K562 (cell line): ENCODE results near the gene RPS6KA4. TPM values are rescaled to one million over a fixed set of nuclear protein-coding genes. Genes with fewer than 3 reads are reported as not detected.
A peak's percentile ranks its signal among the peaks of the same experiment; 100 is the strongest.

ENCODE experiments used
- CBX5 ChIP-seq: IDR thresholded peaks from 2 replicates; pipeline ENCODE4 v1.6.1; 2014; ENCODE audit warnings: low read depth, borderline replicate concordance
- CHD1 ChIP-seq: fragments of 200-600 bp; sonication (generic); IDR thresholded peaks from one replicate; pipeline ENCODE4 v1.6.1; 2012; ENCODE audit warnings: mild to moderate bottlenecking, moderate library complexity, low read length, inconsistent platforms
- DPF2 ChIP-seq: fragments of 450-650 bp; IDR thresholded peaks from 2 replicates; pipeline ENCODE4 v1.6.1; 2016
- EGR1 ChIP-seq: fragments of 450-650 bp; conservative IDR thresholded peaks from 2 replicates; pipeline ENCODE4 v1.6.1; 2017; ENCODE audit warnings: mild to moderate bottlenecking
- ELF2 ChIP-seq: fragments of 250-450 bp; sonication (Bioruptor Pico); IDR thresholded peaks from 2 replicates; pipeline ENCODE4 v1.5.0; 2021; ENCODE audit warnings: mild to moderate bottlenecking
- FOSL1 ChIP-seq: fragments of 200-800 bp; sonication (Bioruptor generic); conservative IDR thresholded peaks from 2 replicates; pipeline ENCODE4 v1.6.1; 2016; ENCODE audit warnings: missing genetic modification characterization, missing compliant biosample characterization
- HIVEP1 ChIP-seq: fragments of 250-450 bp; sonication (Bioruptor Pico); IDR thresholded peaks from 2 replicates; pipeline ENCODE4 v1.4.0; 2020; ENCODE audit warnings: mild to moderate bottlenecking
- HMBOX1 ChIP-seq: sonication (generic); IDR thresholded peaks from 2 replicates; pipeline ENCODE4 v1.6.1; 2016
- HNRNPLL ChIP-seq: fragments of 200-400 bp; formaldehyde crosslinking; IDR thresholded peaks from 2 replicates; pipeline ENCODE4 v1.6.1; 2017; ENCODE audit warnings: low read length, low read depth, mild to moderate bottlenecking; ENCODE audit not compliant: poor library complexity, severe bottlenecking
- JUND ChIP-seq, 2 experiments: IDR thresholded peaks; 2 replicates in 1 of 2; 3 replicates in 1 of 2; pipeline ENCODE4 v1.6.1; 2011; ENCODE audit warnings: borderline replicate concordance in 2 of 2, low read depth in 2 of 2, low read length in 2 of 2, improper control_type of control experiment in 1 of 2, missing biosample characterization in 1 of 2, missing genetic modification characterization in 1 of 2, missing genetic modification reagents in 1 of 2
- MEF2D ChIP-seq: conservative IDR thresholded peaks from 2 replicates; pipeline ENCODE4 v1.6.1; 2016; ENCODE audit warnings: low read depth, missing genetic modification characterization, missing compliant biosample characterization
- MYC ChIP-seq, 2 experiments: fragments of 250-450 bp in 1 of 2; sonication (Bioruptor Pico) in 1 of 2; IDR thresholded peaks; 2 replicates each; pipeline versions ENCODE4 v1.5.1 to v1.6.1; 2012 to 2021; ENCODE audit warnings: low read depth in 2 of 2, borderline replicate concordance in 1 of 2, improper control_type of control experiment in 1 of 2, low read length in 1 of 2, mild to moderate bottlenecking in 1 of 2, moderate library complexity in 1 of 2
- NFXL1 ChIP-seq: fragments of 450-650 bp; formaldehyde crosslinking; IDR thresholded peaks from 2 replicates; pipeline ENCODE4 v1.4.0; 2021; ENCODE audit warnings: mild to moderate bottlenecking
- PKNOX1 ChIP-seq: fragments of 450-650 bp; IDR thresholded peaks from 2 replicates; pipeline ENCODE4 v1.6.1; 2016
- POLR2A ChIP-seq: fragments of 450-650 bp; conservative IDR thresholded peaks from 2 replicates; pipeline ENCODE4 v1.6.1; 2016
- POLR3A ChIP-seq: IDR thresholded peaks from 2 replicates; pipeline ENCODE4 v1.6.1; 2011; ENCODE audit warnings: borderline replicate concordance, mild to moderate bottlenecking, moderate library complexity; ENCODE audit not compliant: insufficient read length, insufficient read depth; ENCODE audit errors: extremely low read depth
- SMARCE1 ChIP-seq: fragments of 450-650 bp; IDR thresholded peaks from 2 replicates; pipeline ENCODE4 v1.7.1; 2016; ENCODE audit warnings: mild to moderate bottlenecking
- SOX6 ChIP-seq: fragments of 450-650 bp; IDR thresholded peaks from 2 replicates; pipeline ENCODE4 v1.6.1; 2014; ENCODE audit warnings: mild to moderate bottlenecking
- ZBTB1 ChIP-seq: sonication (generic); formaldehyde crosslinking; IDR thresholded peaks from 2 replicates; pipeline ENCODE4 v1.8.1; 2023; ENCODE audit warnings: missing genetic modification reagents, low read depth, mild to moderate bottlenecking, borderline replicate concordance
- ZNF507 ChIP-seq: conservative IDR thresholded peaks from 2 replicates; pipeline ENCODE4 v1.6.1; 2017; ENCODE audit warnings: missing genetic modification characterization, missing compliant biosample characterization
- ZNF764 ChIP-seq: fragments of 250-450 bp; sonication (Bioruptor Pico); IDR thresholded peaks from 2 replicates; pipeline ENCODE4 v1.4.0; 2020; ENCODE audit warnings: low read depth, mild to moderate bottlenecking, moderate library complexity
- polyA plus RNA-seq, 8 experiments: library from polyadenylated mRNA; depleted of rRNA in 4 of 8; stranded (reverse) in 5 of 8; unstranded in 3 of 8; fragments of >200 nt; fragmentation: Nextera tagmentation in 2 of 8; fragmentation: Illumina TruSeq in 1 of 8; extraction: Ambion mirVana in 2 of 8; extraction: Trizol in 1 of 8; gene quantifications; 2 replicates each; pipeline versions ENCODE4 v1.2.1 to v1.2.3, GENCODE V29; 2011 to 2014; ENCODE audit warnings: inconsistent platforms in 1 of 8, missing spikeins in 1 of 8
- total RNA-seq, 7 experiments: library from RNA; depleted of rRNA in 6 of 7; stranded (reverse); fragments of >200 nt in 6 of 7; fragmentation: Illumina TruSeq in 2 of 7; extraction: Trizol in 2 of 7; gene quantifications; 2 replicates each; pipeline versions ENCODE4 v1.2.1 to v1.2.3, GENCODE V29; 2011 to 2021; ENCODE audit warnings: low replicate concordance in 1 of 7

RPS6KA4 gene
- total and polyA plus RNA-seq, 9 of the 15 experiments (the other 6 are each of a cell fraction or from before 2014, with no cell fraction given) = 0.15 to 23.8 (median 9.8) TPM

GRCh38 chr11:64382586-64382985, 23.6 kb downstream of the RPS6KA4 start (continued):
- no peak for TF ChIP-seq CBX5
- TF ChIP-seq HMBOX1 = no peak
- no peak for TF ChIP-seq ELF2 (CRISPR knock-in tag)
- peak; percentile 39; the same call in 1 of the 2 replicates for TF ChIP-seq EGR1
- no peak for TF ChIP-seq POLR2A
- TF ChIP-seq HIVEP1 = no peak
- TF ChIP-seq ZBTB1 = no peak
- no peak for TF ChIP-seq MEF2D (tag)
- TF ChIP-seq HNRNPLL = no peak
- peak; percentile 55 for TF ChIP-seq DPF2
- no peak for TF ChIP-seq MYC (IDR thresholded peaks at IDR 0.05; ENCODE audit: low read depth, low read length)
- TF ChIP-seq MYC (CRISPR knock-in tag; IDR thresholded peaks at IDR 0.05; ENCODE audit: borderline replicate concordance, low read depth) = no peak
- TF ChIP-seq ZNF507 (tag) = no peak
- no peak for TF ChIP-seq PKNOX1
- TF ChIP-seq POLR3A = no peak
- peak; percentile 70 for TF ChIP-seq JUND (IDR thresholded peaks at IDR 0.05; ENCODE audit: borderline replicate concordance, low read depth, low read length)
- peak; percentile 60; the same call in 1 of the 3 replicates for TF ChIP-seq JUND (tag; IDR thresholded peaks at IDR 0.05; ENCODE audit: borderline replicate concordance, low read depth, low read length)
- no peak for TF ChIP-seq ZNF764 (CRISPR knock-in tag)
- peak; percentile 51 for TF ChIP-seq FOSL1 (tag)
- TF ChIP-seq NFXL1 (CRISPR knock-in tag) = no peak
- TF ChIP-seq SMARCE1 = 0 out of 2 replicates have a peak, but pooled peaks have one; percentile 22
- TF ChIP-seq CHD1 = no peak
- TF ChIP-seq SOX6 = 0 out of 2 replicates have a peak, but pooled peaks have one; percentile 10
- TF ChIP-seq, all 486 proteins: peak for 8
